Measurements from ENCODE around the gene MEGF11.

DNA sequence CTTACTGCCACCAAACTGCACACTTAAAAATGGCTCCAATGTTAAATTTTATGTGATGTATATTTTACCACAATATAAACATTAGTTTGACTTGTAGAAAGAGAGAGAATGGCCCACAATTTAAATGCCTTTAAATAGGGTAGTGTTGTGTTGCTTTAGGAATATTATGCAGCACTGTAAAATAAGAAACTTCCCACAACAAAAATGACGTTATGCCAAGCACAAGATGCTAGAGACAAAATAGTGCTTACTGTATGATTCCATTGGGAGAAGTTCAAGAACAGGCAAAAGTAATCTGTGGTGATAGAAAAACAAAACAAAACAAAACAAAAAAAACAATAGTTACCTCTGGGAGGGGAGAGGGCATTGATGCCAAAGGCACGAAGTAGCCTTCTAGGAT, 91.3 kb downstream of the MEGF11 start:
- TF ChIP-seq, protein P1, sequence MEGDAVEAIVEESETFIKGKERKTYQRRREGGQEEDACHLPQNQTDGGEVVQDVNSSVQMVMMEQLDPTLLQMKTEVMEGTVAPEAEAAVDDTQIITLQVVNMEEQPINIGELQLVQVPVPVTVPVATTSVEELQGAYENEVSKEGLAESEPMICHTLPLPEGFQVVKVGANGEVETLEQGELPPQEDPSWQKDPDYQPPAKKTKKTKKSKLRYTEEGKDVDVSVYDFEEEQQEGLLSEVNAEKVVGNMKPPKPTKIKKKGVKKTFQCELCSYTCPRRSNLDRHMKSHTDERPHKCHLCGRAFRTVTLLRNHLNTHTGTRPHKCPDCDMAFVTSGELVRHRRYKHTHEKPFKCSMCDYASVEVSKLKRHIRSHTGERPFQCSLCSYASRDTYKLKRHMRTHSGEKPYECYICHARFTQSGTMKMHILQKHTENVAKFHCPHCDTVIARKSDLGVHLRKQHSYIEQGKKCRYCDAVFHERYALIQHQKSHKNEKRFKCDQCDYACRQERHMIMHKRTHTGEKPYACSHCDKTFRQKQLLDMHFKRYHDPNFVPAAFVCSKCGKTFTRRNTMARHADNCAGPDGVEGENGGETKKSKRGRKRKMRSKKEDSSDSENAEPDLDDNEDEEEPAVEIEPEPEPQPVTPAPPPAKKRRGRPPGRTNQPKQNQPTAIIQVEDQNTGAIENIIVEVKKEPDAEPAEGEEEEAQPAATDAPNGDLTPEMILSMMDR (IDR thresholded peaks at IDR 0.05) = no peak
- TF ChIP-seq POLR2AphosphoS5 (IDR thresholded peaks at IDR 0.05; ENCODE audit: insufficient read depth in 1 of 2, low read depth in 1 of 2) = no peak
